Daoy (cell line): ENCODE results near the gene LMAN1L. TPM values are rescaled to one million over a fixed set of nuclear protein-coding genes. Genes with fewer than 3 reads are reported as not detected.

Experiments used
- DNase-seq: peaks from one replicate; pipeline ENCODE4 v3.0.0-alpha.2; 2015; ENCODE audit warnings: low read depth
- total RNA-seq: library from RNA; depleted of rRNA; stranded (reverse); fragments of >200 nt; shearing (Covaris generic); gene quantifications from 2 replicates; pipeline ENCODE4 v1.2.3, GENCODE V29; 2014

The LMAN1L gene
- total RNA-seq, 1 experiment from 2014 or later = not detected

GRCh38 chr15:74837482-74838136, 25.0 kb downstream of the LMAN1L start:
- DNase-seq = no peak

- DNase-seq = no peak
Observed at GRCh38 chr15:74838137-74838516, 25.5 kb downstream of the LMAN1L start.

- no peak for DNase-seq
Observed at GRCh38 chr15:74838746-74839525, 26.3 kb downstream of the LMAN1L start.

- DNase-seq = no peak
Observed at GRCh38 chr15:74839526-74840395, 27.1 kb downstream of the LMAN1L start.

DNA sequence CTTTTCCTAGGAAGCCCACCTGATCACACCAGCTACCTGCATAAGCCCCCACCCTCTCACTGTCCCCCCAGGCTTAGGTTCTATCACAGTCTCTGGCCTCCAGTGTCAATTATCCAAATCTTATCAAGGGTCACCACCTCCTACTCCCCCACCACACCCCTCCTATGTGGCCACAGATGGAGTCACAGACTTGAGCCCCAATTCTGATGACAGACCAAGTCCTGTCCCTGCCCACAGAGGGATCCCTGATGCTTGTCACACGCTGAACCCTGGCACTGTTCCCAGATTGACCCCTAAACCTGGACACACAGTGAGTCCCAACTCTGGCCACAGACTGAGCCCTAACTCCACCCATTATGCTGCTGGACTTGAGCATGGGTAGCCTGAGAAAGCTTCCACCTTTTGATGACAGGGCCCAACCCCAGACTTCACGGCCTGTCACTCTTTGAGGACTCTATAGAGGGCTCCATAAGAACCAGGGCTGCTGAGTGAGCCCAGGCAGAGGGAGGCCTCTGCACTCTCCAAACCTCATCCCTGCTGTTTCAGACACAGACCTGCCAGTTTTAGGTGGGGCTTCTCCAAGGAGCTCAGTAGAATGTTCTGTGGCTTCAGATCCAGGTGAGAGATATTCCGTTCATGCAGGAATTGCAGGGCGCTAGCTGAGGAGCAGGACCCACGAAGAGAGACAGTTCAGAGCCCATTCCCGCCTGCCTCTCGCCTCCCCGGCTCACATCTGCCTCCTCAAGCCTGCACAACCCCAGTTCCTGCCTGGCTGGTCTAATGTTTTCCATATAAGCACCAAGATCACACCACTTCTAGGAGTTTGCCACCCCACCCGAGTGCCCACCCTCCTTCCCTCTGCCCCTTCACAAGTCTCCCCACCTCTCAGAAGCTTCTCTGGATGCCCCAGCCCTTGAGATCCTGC, 28.5 kb downstream of the LMAN1L start:
- no peak for DNase-seq

DNA sequence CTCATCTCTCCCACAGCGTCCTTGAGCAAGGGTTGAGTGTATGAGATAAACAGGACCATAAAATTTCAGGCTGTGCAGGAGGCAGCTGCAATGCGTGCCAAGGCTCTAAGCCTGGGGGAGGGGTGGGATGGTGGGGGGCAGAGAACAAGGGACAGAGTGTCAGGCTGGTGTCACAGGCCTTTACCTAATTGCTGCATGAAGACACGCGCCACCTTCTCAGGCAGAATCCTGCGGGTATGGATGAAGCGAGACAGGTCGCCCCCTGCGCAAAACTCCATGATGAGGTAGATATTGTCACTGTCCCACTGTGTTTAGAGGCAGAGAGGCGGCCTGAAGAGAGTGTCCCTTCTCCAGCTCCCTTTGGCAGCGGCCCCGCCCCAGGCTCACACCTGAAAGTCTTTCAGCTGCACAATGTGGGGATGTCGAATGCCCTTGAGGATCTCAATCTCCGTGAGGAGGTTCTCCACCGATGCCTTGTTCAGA, 29.3 kb downstream of the LMAN1L start:
- DNase-seq = no peak

- DNase-seq = peak; percentile 92
Observed at GRCh38 chr15:74842581-74843444, 30.2 kb downstream of the LMAN1L start, which contains the start of gene ULK3. Gene ULK3, minus strand, starts transcription at chr15:74843156. Its CDS starts 51 bp downstream, at chr15:74843105.

GRCh38 chr15:74843445-74843828, 30.8 kb downstream of the LMAN1L start:
- no peak for DNase-seq

DNA sequence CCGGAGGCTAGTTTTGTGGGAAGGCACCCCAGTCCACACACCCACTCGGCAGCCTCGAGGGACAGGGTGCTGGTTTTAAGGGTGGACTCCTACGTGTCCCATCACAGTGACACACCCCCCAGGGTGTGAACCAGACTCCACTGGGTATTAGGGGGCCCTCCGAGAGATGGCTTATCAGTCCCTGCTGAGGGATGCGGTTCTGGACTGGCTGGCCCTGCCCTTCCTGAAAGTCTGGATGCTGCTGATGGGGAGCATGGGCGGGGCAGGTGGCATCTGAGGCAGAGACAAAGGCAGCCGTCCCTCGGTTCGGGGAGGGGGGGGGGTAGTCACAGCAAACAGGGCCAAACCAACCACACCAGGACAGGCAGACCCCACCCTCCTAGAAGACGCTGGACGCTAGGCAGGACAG, 31.3 kb downstream of the LMAN1L start:
- no peak for DNase-seq

- DNase-seq = no peak
Observed at GRCh38 chr15:74844319-74845207, 31.9 kb downstream of the LMAN1L start.

- DNase-seq = no peak
Observed at GRCh38 chr15:74845208-74845568, 32.6 kb downstream of the LMAN1L start.

GRCh38 chr15:74845581-74845980, 32.9 kb downstream of the LMAN1L start:
- DNase-seq = no peak

- DNase-seq = no peak
Observed at GRCh38 chr15:74847432-74847831, 34.8 kb downstream of the LMAN1L start.

- no peak for DNase-seq
Observed at GRCh38 chr15:74850393-74850792, 37.8 kb downstream of the LMAN1L start.

GRCh38 chr15:74851960-74852359, 39.3 kb downstream of the LMAN1L start:
- DNase-seq = no peak

GRCh38 chr15:74854453-74855022, 41.9 kb downstream of the LMAN1L start:
- no peak for DNase-seq

- DNase-seq = no peak
Observed at GRCh38 chr15:74855857-74856256, 43.2 kb downstream of the LMAN1L start.

DNA sequence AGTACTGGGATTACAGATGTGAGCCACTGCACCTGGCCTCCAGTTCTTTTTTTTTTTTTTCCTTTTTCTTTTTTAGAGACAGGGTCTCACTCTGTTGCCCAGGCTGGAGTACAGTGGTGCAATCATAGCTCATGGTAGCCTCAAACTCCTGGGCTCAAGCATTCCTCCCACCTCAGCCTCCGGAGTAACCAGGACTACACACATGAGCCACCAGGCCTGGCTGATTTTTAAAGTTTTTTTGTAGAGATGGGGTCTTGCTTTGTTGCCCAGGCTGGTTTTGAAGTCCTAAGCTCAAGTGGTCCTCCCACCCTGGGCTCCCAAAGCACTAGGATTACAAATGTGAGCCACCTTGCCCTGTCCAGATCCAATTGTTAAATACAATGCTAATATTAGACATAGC, 43.9 kb downstream of the LMAN1L start:
- no peak for DNase-seq
